Right lobe of liver (tissue), 6 donors: ENCODE results near the gene LTO1. TPM values are rescaled to one million over a fixed set of nuclear protein-coding genes. Genes with fewer than 3 reads are reported as not detected.

Source experiments
- ATAC-seq, 4 donors: fragments of 200-7000 bp; cut with Tn5 transposase; one replicate each; pipeline ENCODE4 v1.9.1; 2020; ENCODE audit warnings: mild to moderate bottlenecking in 4 of 4, moderate library complexity in 4 of 4
- DNase-seq, 3 donors: peaks; one replicate each; pipeline ENCODE4 v3.0.0-alpha.2; 2020
- H3K27ac ChIP-seq, 3 donors: fragments of 200-600 bp; one replicate each; pipeline ENCODE4 v1.8.0; 2022
- H3K27me3 ChIP-seq, 2 donors: fragments of 200-600 bp; one replicate each; pipeline ENCODE4 v1.8.0; 2022
- H3K36me3 ChIP-seq, 4 donors: fragments of 200-600 bp; sonication (generic) in 1 of 4; one replicate each; pipeline versions ENCODE4 v1.5.1 to v1.8.0; 2017 to 2022; ENCODE audit warnings: control low read depth in 1 of 4
- H3K4me1 ChIP-seq, 4 donors: fragments of 200-600 bp; sonication (generic) in 1 of 4; one replicate each; pipeline versions ENCODE4 v1.5.1 to v1.8.0; 2017 to 2022; ENCODE audit warnings: control low read depth in 1 of 4
- H3K4me3 ChIP-seq, 3 donors: fragments of 200-600 bp; one replicate each; pipeline ENCODE4 v1.8.0; 2022
- H3K9me3 ChIP-seq, 4 donors: fragments of 200-600 bp; sonication (generic) in 1 of 4; one replicate each; pipeline versions ENCODE4 v1.5.1 to v1.8.0; 2017 to 2022; ENCODE audit warnings: control low read depth in 1 of 4
- CTCF ChIP-seq, 4 donors: fragments of 200-600 bp in 3 of 4; fragments of 450-650 bp in 1 of 4; IDR thresholded peaks; one replicate each; pipeline versions ENCODE4 v1.5.1 to v1.8.0; 2016 to 2022; ENCODE audit warnings: antibody characterized with exemption in 4 of 4, mild to moderate bottlenecking in 2 of 4
- POLR2A ChIP-seq: fragments of 450-650 bp; IDR thresholded peaks from one replicate; pipeline ENCODE4 v1.6.1; 2017; ENCODE audit warnings: antibody characterized with exemption, mild to moderate bottlenecking
- WGBS: methylation state at CpG from one replicate; pipeline ENCODE4 v1.1.6; 2018; ENCODE audit warnings: low coverage, low lambda C conversion rate; ENCODE audit not compliant: insufficient coverage; ENCODE audit errors: missing lambda C conversion rate; 5-methylcytosine and 5-hydroxymethylcytosine counted together
- intact Hi-C, 2 donors: fragments of 100-400 bp; cut with DNase I; formaldehyde crosslinking; loops; one replicate each; pipeline versions ENCODE4 v1.11.2 to v1.14.1; 2022
- total RNA-seq, 6 experiments: library from RNA; depleted of rRNA in 2 of 6; stranded (reverse); fragments of >200 nt in 2 of 6; fragmentation: NEBNext Ultra II Directional in 3 of 6; extraction: Animal tissue kit (Norgen Biotek cat#: 25700) in 3 of 6; gene quantifications; one replicate each; pipeline versions ENCODE4 v1.1.0 to v1.2.4, GENCODE V29; 2016 to 2023
- donor health status: DM: no; HTN: yes; CAD: no.
- donor health status: DM: no; HTN: no; CAD: no.
- donor health status: DM: no; HTN: no; CAD: no.
- donor health status: DM: no; HTN: yes; CAD: no.
- donor health status: DM: no; HTN: yes; CAD: no.

Gene LTO1
- total RNA-seq, 6 experiments from 2014 or later = 4.1 to 7.9 (median 5.6) TPM

- H3K27ac ChIP-seq = no peak overlapping the region
- no peaks in the 10 kb centered on the region for H3K27me3 ChIP-seq
- no peak for ATAC-seq
Observed at GRCh38 chr11:69637198-69637940, 37.8 kb downstream of the LTO1 start.

GRCh38 chr11:69636512-69637197 lies 38.5 kb downstream of the LTO1 start:
- Histone ChIP-seq H3K36me3 (no peaks in the 10 kb centered on the region), H3K9me3 (no peaks in the 10 kb centered on the region), H3K27me3 (no peaks in the 10 kb centered on the region), H3K4me3 (peak overlapping the region; percentile 17 to 46 (median 32)), H3K4me1 (peaks cover 0 to 51% (median 13%) of the 10 kb centered on the region in 4 donors), H3K27ac (no peak overlapping the region)
- TF ChIP-seq CTCF (IDR thresholded peaks at IDR 0.05) (no peak), POLR2A (peak; percentile 31)
- intact Hi-C loops = loop anchor here in 1 of 2 donors (5.0 kb wide), 1 partner anchor 339 kb away; no protein-coding TSS in a partner anchor
- peak; percentile 63 to 79 (median 79) for DNase-seq
- 35% methylated on average over 27 of the region's 63 CpGs for WGBS
- ATAC-seq = peak; percentile 24 to 47 (median 38)

More at GRCh38 chr11:69637198-69637940, 37.8 kb downstream of the LTO1 start:
- Histone ChIP-seq H3K4me1 (peaks cover 0 to 51% (median 13%) of the 10 kb centered on the region in 4 donors), H3K9me3 (no peaks in the 10 kb centered on the region), H3K36me3 (no peaks in the 10 kb centered on the region), H3K4me3 (peak overlapping the region in 1 of 3 donors; percentile 46)
- intact Hi-C loops = loop anchor here in 1 of 2 donors (5.0 kb wide), 1 partner anchor 340 kb away; no protein-coding TSS in a partner anchor
- no peak for TF ChIP-seq CTCF (IDR thresholded peaks at IDR 0.05)
- no peak for TF ChIP-seq POLR2A
- DNase-seq = peak in 1 of 3 donors; percentile 54
- WGBS = 6% methylated on average over 9 of the region's 67 CpGs

- WGBS = 52% methylated on average over 15 of the region's 17 CpGs
- no peak for TF ChIP-seq POLR2A
- no peak for TF ChIP-seq CTCF (IDR thresholded peaks at IDR 0.05)
- ATAC-seq (no peak), DNase-seq (peak in 1 of 3 donors; percentile 11)
- Histone ChIP-seq H3K9me3 (no peaks in the 10 kb centered on the region), H3K27me3 (no peaks in the 10 kb centered on the region), H3K27ac (no peak overlapping the region), H3K4me1 (peaks cover 0 to 51% (median 13%) of the 10 kb centered on the region in 4 donors), H3K36me3 (no peaks in the 10 kb centered on the region), H3K4me3 (peak overlapping the region in 2 of 3 donors; percentile 32 to 46)
- intact Hi-C loops = loop anchor here in 1 of 2 donors (5.0 kb wide), 1 partner anchor 339 kb away; no protein-coding TSS in a partner anchor
Observed at GRCh38 chr11:69635804-69636511, 39.2 kb downstream of the LTO1 start.

DNA sequence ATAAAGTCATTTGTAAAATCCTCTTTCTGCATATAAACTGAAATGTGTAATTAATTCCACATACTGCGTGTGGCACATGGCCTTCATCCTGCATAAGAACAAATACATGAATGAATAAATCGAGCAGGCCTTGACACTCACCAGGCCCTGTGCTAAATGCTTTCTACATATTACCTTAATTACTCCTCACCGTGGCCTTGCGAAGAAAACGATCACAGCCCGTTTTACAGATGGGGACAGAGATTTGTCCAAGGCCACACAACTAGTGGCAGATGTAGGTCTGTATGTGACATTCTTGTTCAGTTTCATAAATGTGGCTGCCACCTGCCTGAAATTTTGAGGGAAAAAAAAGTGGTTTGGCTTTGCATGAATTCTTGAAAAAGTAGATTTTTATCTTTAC lies 40.0 kb downstream of the LTO1 start:
- WGBS = 79% methylated on average over 6 of the region's 6 CpGs
- ATAC-seq (no peak), DNase-seq (no peak)
- intact Hi-C loops = loop anchor here in 1 of 2 donors (5.0 kb wide), 1 partner anchor 338 kb away; no protein-coding TSS in a partner anchor
- TF ChIP-seq POLR2A (no peak), CTCF (IDR thresholded peaks at IDR 0.05) (no peak)
- H3K9me3 ChIP-seq = no peaks in the 10 kb centered on the region
- no peak overlapping the region for H3K27ac ChIP-seq
- H3K4me1 ChIP-seq = peaks cover 0 to 44% (median 10%) of the 10 kb centered on the region in 4 donors
- H3K36me3 ChIP-seq = no peaks in the 10 kb centered on the region
- no peak overlapping the region for H3K4me3 ChIP-seq
- no peaks in the 10 kb centered on the region for H3K27me3 ChIP-seq
